SH-SY5Y (cell line): ENCODE results near the gene IL1RAPL2.

Source experiments
- GATA2 ChIP-seq: IDR thresholded peaks from 2 replicates; pipeline ENCODE4 v1.6.1; 2011; ENCODE audit warnings: mild to moderate bottlenecking, low read depth, low read length
- GATA3 ChIP-seq: IDR thresholded peaks from 2 replicates; pipeline ENCODE4 v1.6.1; 2011; ENCODE audit warnings: low read depth, mild to moderate bottlenecking, low read length, moderate library complexity

Gene IL1RAPL2

DNA sequence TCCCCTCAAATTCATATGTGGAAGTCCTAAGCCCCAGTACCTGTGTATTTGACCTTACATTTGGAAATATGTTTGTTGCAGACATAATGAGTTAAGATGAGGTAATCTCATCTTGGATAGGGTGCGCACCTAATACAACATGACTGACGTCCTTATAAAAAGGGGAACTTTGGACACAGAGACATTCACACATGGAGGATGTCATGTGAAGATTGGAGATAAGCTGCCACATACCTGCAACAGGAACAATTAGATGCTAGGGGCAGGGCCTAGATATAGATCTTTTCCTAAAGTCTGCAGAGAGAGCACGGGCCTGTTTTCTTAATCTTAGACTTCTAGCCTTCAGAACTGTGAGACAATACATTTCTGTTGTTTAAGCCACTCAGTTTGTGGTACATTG is 162.5 kb downstream of the IL1RAPL2 start:
- TF ChIP-seq GATA2: no peak
- TF ChIP-seq GATA3: no peak

DNA sequence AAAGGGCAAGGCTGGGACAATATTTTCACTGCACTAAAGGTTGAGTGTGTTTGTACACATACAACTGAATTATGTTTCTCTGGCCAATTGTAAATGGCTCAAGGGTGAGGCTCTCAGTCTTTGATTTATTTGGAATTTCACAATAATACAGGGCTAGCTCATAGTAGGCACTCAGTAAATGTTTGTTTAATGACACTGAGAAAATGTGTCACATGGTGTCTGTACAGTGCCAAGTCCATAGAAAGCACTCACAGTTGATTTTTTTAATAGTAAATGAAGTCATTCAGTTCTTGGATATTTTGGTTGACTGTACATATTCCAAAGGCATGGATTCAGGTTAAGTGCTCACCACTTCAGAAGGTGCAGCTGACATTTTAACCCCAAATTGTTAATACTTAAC is 176.4 kb downstream of the IL1RAPL2 start:
- TF ChIP-seq GATA3: no peak
- no peak for TF ChIP-seq GATA2

DNA sequence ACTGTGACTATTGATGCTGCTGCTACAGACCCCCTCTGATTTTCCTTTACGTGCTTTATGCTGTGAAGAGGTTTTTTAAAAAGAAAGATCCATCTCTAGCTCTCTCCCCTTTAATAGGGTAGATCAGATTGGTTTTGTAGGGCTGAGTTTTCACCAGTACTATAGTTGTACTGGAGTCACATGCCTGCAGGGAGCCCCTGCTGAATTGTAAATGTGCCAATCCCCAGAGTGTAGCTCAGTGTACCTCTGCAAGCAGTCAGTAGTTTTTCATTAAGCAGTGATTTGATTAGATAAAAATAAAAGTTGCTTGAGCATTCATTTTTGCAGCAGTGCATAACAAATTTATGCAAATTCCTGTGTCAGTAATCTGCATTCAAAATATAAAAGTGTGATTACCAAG is 179.2 kb downstream of the IL1RAPL2 start:
- no peak for TF ChIP-seq GATA2
- TF ChIP-seq GATA3: no peak

DNA sequence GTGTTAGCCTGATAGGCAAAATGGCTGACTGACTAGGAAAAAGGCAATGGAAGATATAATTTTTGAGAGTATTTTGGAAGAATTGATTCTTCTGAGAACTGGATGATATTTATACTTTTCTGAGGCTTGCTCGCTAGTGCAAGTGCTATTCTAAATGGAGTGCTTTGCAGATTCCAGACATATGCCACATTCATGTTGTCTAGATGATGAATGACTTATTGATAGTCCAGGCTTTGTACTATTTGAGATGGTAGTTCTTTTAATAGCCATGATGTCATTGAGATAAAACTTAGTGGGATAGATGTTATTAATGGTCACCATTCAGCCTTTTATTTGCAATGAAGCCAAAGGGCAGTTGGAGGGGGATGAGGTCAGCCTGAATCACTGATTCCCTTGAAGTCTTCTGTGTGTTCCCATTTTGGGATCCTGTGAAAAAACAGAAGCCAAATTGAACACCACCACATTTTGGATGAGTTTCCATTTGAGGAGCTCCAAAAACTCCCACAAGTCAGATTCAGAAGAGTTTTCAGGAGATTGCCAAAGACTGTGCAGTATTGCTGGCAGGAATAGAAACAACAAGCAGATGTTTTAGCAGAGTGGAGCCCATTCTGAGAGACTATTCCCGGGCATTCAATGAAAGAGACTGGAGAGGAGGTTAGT is 184.1 kb downstream of the IL1RAPL2 start:
- TF ChIP-seq GATA2: no peak
- TF ChIP-seq GATA3: no peak

DNA sequence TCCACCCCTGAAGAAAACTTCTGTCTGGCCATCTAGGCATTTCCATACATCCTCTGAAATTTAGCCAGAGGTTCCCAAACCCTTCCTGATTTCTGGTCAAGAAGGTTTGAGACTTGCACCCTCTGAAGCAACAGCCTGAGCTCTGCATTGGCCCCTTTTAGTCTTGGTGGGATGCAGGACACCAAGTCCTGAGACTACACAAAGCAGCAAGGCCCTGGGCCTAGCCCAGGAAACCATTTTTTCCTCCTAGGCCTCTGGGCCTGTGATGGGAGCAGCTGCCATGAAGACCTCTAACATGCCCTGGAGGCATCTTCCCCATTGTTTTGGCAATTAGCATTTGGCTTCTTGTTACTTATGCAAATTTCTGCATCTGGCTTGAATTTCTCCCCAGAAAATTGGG is 196.6 kb downstream of the IL1RAPL2 start:
- TF ChIP-seq GATA2 (no peak), GATA3 (no peak)

DNA sequence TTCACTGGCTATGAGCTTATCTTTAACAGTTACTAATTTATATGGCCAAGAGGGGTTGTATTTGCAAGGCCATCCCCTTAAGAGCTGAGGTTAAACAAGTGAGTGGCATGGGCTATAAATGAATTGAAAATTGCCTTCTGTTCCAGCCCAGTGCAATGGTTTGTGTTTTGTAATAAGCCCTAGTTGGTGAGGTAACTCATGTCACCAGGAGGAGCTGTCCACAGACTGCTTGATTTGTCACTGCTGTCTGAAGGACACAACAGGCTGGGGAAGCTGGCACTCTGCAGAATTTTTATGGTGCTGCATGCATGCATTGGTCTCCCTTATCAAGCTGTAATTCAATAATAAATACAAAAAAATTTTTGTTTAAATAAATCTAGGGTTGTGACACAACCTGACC is 223.8 kb downstream of the IL1RAPL2 start:
- TF ChIP-seq GATA3 (no peak), GATA2 (no peak)

DNA sequence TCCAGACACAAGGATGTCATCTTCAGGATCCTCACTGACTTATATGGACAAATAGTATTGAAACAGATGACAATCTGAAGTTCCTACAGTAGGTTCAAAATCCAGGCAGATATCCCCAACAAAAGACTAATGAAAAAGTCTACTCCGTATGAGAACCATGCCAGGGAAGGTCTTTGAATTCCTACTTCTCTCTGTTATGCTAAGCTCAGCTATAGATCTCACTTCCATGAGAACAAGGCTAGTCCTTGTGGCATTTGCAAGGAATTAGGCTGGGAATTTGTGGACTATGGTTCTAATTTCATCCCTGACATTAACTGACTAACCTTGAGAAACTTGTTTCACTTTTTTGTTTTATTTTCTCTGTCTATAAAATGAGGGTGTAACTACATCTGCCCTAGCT is 229.8 kb downstream of the IL1RAPL2 start:
- TF ChIP-seq GATA3: no peak
- no peak for TF ChIP-seq GATA2

DNA sequence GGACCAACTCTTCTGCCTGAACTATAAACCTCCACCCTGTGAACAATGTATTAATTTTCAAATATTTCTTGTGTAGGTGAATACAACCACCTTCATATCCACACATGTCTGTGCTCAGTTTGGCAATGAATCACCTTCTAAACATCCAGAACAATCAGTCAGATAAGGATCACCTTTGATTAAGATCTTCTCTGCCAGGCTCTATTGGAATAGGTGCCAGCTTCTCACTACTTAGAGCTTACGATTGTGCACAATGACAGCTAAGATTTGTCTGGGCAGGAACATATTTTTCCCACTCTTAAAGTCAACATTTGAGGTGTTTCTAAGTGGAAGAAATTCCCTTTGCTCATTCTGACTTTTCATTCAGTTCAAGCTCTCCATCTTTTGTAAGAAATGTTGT is 237.2 kb downstream of the IL1RAPL2 start:
- no peak for TF ChIP-seq GATA2
- no peak for TF ChIP-seq GATA3

DNA sequence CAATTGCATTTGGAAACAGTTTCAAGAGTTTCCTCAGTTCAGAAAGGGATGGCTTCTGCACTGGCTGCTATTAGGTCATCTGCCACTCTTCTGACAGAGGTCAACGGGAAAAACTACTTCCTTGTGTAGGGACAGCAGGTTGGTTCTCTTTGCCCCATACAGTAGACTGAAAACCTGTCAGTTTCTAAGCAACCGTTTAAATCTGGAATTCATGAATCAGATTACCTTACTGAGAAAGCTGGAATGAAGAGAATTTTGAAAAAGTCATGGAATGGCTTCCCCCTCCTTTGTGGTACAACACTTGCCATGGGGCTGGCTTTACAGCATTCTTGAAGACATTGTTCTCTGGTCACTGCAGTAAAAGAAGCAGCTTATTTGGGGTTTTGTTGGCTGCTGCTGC is 240.3 kb downstream of the IL1RAPL2 start:
- TF ChIP-seq GATA3 (no peak), GATA2 (no peak)

DNA sequence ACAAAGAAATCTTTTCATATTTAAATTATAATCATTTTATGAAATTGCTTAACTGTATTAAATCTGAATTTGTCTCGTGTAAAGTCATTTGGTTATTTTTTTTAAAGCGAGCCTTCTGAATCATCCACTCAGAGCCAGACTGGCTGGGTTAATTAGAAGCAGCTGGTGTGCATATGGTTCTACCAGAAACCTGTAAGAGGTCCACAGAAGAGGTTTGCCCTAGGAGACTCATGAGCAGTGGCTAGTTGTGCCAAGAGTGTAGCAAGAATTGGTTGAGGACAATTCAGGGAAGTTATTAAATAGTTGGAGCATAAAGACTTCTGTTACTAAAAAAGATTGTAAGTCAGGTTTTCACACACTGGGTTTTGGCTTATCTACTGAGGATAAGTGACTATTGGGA is 267.4 kb downstream of the IL1RAPL2 start:
- no peak for TF ChIP-seq GATA3
- TF ChIP-seq GATA2: no peak

DNA sequence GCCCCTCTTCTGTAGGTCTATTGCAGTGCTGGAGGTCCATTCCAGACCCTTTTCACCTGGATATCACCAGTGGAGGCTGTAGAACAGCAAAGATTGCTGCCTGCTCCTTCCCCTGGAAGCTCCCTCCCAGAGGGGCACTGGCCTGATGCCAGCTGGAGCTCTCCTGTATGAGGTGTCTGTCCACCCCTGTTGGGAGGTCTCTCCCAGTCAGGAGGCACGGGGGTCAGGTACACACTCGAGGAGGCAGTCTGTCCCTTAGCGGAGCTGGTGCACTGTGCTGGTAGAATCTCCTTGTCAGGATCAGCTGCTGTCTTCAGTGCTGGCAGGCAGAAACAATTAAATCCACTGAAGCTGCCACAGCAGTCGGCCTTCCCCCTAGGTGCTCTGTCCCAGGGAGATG is 276.6 kb downstream of the IL1RAPL2 start:
- TF ChIP-seq GATA2 (no peak), GATA3 (no peak)

DNA sequence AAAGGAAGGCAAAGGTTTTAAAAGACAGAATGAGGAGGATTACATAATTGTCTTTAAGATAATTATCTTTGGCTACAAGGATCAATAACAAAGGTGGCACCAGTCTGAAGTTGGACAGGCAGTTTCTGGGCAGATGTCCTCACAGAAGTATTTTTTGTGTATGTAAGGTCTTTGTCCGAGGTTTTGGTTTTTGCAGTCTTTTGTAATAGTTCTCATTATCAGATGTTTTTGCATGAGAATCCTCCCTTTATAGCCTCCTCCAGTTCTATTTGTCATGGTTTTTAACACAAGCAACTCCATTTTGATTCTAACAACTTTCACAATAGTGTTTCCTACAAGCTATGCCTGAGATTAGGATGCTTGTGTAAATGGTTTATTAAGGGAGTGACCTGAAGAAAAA is 286.2 kb downstream of the IL1RAPL2 start:
- TF ChIP-seq GATA3 (no peak), GATA2 (no peak)

DNA sequence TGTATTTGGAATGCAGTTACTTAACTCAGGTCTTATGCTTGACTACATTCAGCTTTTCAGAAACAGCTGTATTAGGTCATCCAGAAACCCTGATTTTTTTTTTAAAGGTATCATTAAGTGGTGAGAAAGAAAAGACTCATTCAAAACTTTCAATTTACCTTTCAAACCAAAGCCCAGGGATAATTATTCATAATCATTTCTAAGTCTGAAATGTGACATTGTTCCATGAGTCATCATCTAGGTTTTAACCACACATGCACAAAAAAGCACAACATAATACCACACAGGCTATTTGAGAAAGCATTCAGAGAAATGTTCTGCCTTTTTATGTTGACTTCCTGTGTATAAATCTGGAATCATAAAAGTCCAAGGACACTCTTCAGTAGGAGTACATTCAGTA is 288.2 kb downstream of the IL1RAPL2 start:
- TF ChIP-seq GATA2 (no peak), GATA3 (no peak)

DNA sequence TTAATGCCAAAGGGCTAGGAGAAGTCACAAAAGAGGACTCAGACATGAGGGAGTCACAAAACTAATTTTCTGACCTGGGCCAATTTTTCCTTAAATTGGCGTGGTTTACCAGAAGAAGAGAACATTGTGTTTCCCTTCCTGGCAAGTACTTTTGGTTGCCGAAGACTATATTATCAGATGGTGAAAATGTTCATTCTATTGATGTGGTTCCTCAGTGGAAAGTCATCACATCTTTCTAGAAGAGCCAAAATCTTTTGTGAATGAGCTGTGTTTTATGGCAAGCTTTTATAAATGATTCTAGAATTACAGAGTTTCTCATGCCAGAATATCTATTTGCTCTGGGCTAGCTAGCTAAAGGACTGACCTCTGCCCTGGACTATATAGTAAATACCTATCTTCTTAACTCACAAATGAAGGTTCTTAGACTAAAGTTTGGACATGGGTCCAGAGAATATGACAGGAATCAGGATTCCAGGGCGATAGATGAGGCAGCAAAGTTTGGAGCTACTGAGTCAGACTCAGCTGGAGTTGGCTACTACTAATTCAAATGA is 288.9 kb downstream of the IL1RAPL2 start:
- TF ChIP-seq GATA2 (no peak), GATA3 (no peak)

DNA sequence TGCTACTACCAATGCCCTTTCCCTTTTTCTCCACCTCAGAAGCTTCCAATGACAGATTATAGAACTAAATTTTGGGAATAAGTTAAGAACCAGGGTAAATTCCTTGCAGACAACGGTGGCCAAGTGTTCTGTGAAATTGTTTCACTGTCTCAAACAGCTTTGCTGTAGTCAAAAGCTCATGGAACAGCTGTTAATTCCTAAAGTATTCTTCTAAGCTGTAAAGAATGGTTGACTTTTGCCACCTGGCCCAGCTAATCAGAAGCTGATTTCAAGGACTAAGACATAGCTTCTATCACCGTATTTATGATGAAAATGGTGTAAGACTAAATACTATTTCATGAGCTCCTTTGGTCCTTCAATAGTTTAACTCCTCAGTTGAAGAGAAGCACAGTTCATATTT is 297.5 kb downstream of the IL1RAPL2 start:
- TF ChIP-seq GATA2: no peak
- TF ChIP-seq GATA3: no peak

DNA sequence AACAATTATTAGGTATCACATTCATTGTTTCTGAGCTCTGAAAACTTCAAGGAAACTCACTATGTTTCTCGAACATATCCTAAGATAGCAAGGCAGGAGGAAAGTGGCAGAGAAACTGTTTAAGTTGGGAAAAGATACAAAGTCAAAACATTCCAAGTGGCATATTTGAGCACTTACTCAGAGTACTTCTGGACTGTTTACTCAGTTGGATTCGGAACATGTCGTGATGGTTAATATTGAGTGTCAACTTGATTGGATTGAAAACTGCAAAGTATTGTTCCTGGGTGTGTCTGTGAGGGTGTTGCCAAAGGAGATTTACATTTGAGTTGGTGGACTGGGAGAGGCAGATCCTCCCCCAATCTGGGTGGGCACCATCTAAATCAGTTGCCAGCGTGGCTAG is 298.3 kb downstream of the IL1RAPL2 start:
- no peak for TF ChIP-seq GATA2
